ENCODE data around the gene MAGEL2. TPM values are rescaled to one million over a fixed set of nuclear protein-coding genes. Genes with fewer than 3 reads are reported as not detected.
A peak's percentile ranks its signal among the peaks of the same experiment; 100 is the strongest.

Gene MAGEL2
- total RNA-seq (2014; rRNA removed; shearing (Covaris generic)): not detected in 2 replicates

- DNase-seq (ENCODE audit: low spot score): no peak
- in situ Hi-C loops (cut with HindIII; ENCODE audit: low sequenced_read_pairs): no loop called here
These were observed at the start of gene MAGEL2 for GRCh38 chr15:23647421-23648370. Gene MAGEL2 (minus strand): TSS chr15:23647867. CDS start chr15:23647742, 125 bp downstream.

- no peak for DNase-seq (ENCODE audit: low spot score)
- in situ Hi-C loops (cut with HindIII; ENCODE audit: low sequenced_read_pairs): no loop called here
These were observed 47.6 kb upstream of the MAGEL2 start for GRCh38 chr15:23695282-23695681.

- DNase-seq (ENCODE audit: low spot score): no peak
- in situ Hi-C loops (cut with HindIII; ENCODE audit: low sequenced_read_pairs): no loop called here
These were observed 46.9 kb upstream of the MAGEL2 start for GRCh38 chr15:23694592-23694991.

- peak; percentile 1 for DNase-seq (ENCODE audit: low spot score)
- in situ Hi-C loops (cut with HindIII; ENCODE audit: low sequenced_read_pairs): no loop called here
These were observed 42.8 kb upstream of the MAGEL2 start for GRCh38 chr15:23690450-23690852.

GRCh38 chr15:23690015-23690414 lies 42.3 kb upstream of the MAGEL2 start:
- in situ Hi-C loops (cut with HindIII; ENCODE audit: low sequenced_read_pairs): no loop called here
- no peak for DNase-seq (ENCODE audit: low spot score)

- DNase-seq (ENCODE audit: low spot score): no peak
- in situ Hi-C loops (cut with HindIII; ENCODE audit: low sequenced_read_pairs): no loop called here
These were observed 39.4 kb upstream of the MAGEL2 start, which contains the start of gene NDN for GRCh38 chr15:23687143-23687470. Gene NDN (minus strand): TSS chr15:23687305. CDS start chr15:23687217, 88 bp downstream.

GRCh38 chr15:23686466-23687142 lies 38.9 kb upstream of the MAGEL2 start:
- in situ Hi-C loops (cut with HindIII; ENCODE audit: low sequenced_read_pairs): no loop called here
- DNase-seq (ENCODE audit: low spot score): no peak

GRCh38 chr15:23671481-23671880 lies 23.8 kb upstream of the MAGEL2 start:
- no peak for DNase-seq (ENCODE audit: low spot score)
- in situ Hi-C loops (cut with HindIII; ENCODE audit: low sequenced_read_pairs): no loop called here

- in situ Hi-C loops (cut with HindIII; ENCODE audit: low sequenced_read_pairs): no loop called here
- no peak for DNase-seq (ENCODE audit: low spot score)
These were observed 23.3 kb upstream of the MAGEL2 start for GRCh38 chr15:23670970-23671369.

- DNase-seq (ENCODE audit: low spot score): no peak
- in situ Hi-C loops (cut with HindIII; ENCODE audit: low sequenced_read_pairs): no loop called here
These were observed 15.6 kb upstream of the MAGEL2 start for GRCh38 chr15:23663232-23663631.

GRCh38 chr15:23648920-23649515 lies 1.4 kb upstream of the MAGEL2 start:
- no peak for DNase-seq (ENCODE audit: low spot score)
- in situ Hi-C loops (cut with HindIII; ENCODE audit: low sequenced_read_pairs): no loop called here

GRCh38 chr15:23647001-23647295 lies 719 bp downstream of the MAGEL2 start:
- in situ Hi-C loops (cut with HindIII; ENCODE audit: low sequenced_read_pairs): no loop called here
- no peak for DNase-seq (ENCODE audit: low spot score)

- in situ Hi-C loops (cut with HindIII; ENCODE audit: low sequenced_read_pairs): no loop called here
- no peak for DNase-seq (ENCODE audit: low spot score)
These were observed 1.3 kb downstream of the MAGEL2 start for GRCh38 chr15:23646165-23647000.

- in situ Hi-C loops (cut with HindIII; ENCODE audit: low sequenced_read_pairs): no loop called here
- no peak for DNase-seq (ENCODE audit: low spot score)
These were observed 2.1 kb downstream of the MAGEL2 start for GRCh38 chr15:23645371-23646164.

GRCh38 chr15:23644829-23645228 lies 2.8 kb downstream of the MAGEL2 start:
- in situ Hi-C loops (cut with HindIII; ENCODE audit: low sequenced_read_pairs): no loop called here
- DNase-seq (ENCODE audit: low spot score): no peak

GRCh38 chr15:23642413-23643044 lies 5.1 kb downstream of the MAGEL2 start:
- in situ Hi-C loops (cut with HindIII; ENCODE audit: low sequenced_read_pairs): no loop called here
- peak; percentile 26 for DNase-seq (ENCODE audit: low spot score)

- DNase-seq (ENCODE audit: low spot score): no peak
- in situ Hi-C loops (cut with HindIII; ENCODE audit: low sequenced_read_pairs): no loop called here
These were observed 13.5 kb downstream of the MAGEL2 start for GRCh38 chr15:23634181-23634580.

GRCh38 chr15:23629234-23629805 lies 18.3 kb downstream of the MAGEL2 start:
- DNase-seq (ENCODE audit: low spot score): no peak
- in situ Hi-C loops (cut with HindIII; ENCODE audit: low sequenced_read_pairs): no loop called here
